ENCODE measurements around the gene PLP2.

- TF ChIP-seq CTCF (IDR thresholded peaks at IDR 0.05; ENCODE audit: low read depth, low read length, poor library complexity, severe bottlenecking) (no peak), EZH2phosphoT487 (IDR thresholded peaks at IDR 0.05; ENCODE audit: borderline replicate concordance, low read length) (no peak)
These were observed 12.1 kb downstream of the PLP2 start for GRCh38 chrX:49183701-49184281.

All from DOHH2 (cell line).